CD14-positive monocyte (primary cell): ENCODE measurements around the gene AP4B1. TPM values are rescaled to one million over a fixed set of nuclear protein-coding genes. Genes with fewer than 3 reads are reported as not detected.
A peak's percentile ranks its signal among the peaks of the same experiment; 100 is the strongest.

Source experiments
- DNase-seq, 3 donors: peaks; one replicate each; pipeline ENCODE4 v3.0.0-alpha.2; 2011 to 2022
- H2AFZ ChIP-seq: 2 replicates; pipeline ENCODE4 v1.6.0; 2012; ENCODE audit warnings: mild to moderate bottlenecking, low read depth, low read length, inconsistent platforms; ENCODE audit not compliant: insufficient read depth, poor library complexity, severe bottlenecking
- H3K27ac ChIP-seq, 2 donors: 1 replicate in 1 of 2; 2 replicates in 1 of 2; pipeline ENCODE4 v1.5.1; 2012 to 2013; ENCODE audit warnings: low read length in 2 of 2, control low read depth in 1 of 2, inconsistent platforms in 1 of 2, low read depth in 1 of 2, mild to moderate bottlenecking in 1 of 2
- H3K27me3 ChIP-seq, 2 donors: one replicate each; pipeline versions ENCODE4 v1.6.0 to v1.6.1; 2011 to 2013; ENCODE audit warnings: low read length in 2 of 2; ENCODE audit not compliant: control insufficient read depth in 2 of 2, insufficient read depth in 2 of 2
- H3K36me3 ChIP-seq, 2 donors: replicated peaks in 1 of 2; 1 replicate in 1 of 2; 2 replicates in 1 of 2; pipeline versions ENCODE4 v1.5.1 to v1.6.1; 2012 to 2013; ENCODE audit warnings: low read length in 2 of 2, control low read depth in 1 of 2, inconsistent platforms in 1 of 2, mild to moderate bottlenecking in 1 of 2; ENCODE audit not compliant: insufficient read depth in 2 of 2, control insufficient read depth in 1 of 2
- H3K4me1 ChIP-seq, 2 donors: 1 replicate in 1 of 2; 2 replicates in 1 of 2; pipeline versions ENCODE4 v1.5.1 to v1.6.1; 2012 to 2013; ENCODE audit warnings: low read length in 2 of 2, control low read depth in 1 of 2, inconsistent platforms in 1 of 2, mild to moderate bottlenecking in 1 of 2, moderate library complexity in 1 of 2; ENCODE audit not compliant: insufficient read depth in 2 of 2, control insufficient read depth in 1 of 2
- H3K4me2 ChIP-seq: replicated peaks from 2 replicates; pipeline ENCODE3; 2012; ENCODE audit warnings: low read length, moderate library complexity, mild to moderate bottlenecking; ENCODE audit not compliant: poor library complexity, severe bottlenecking; ENCODE audit errors: extremely low read depth
- H3K4me3 ChIP-seq, 3 experiments: fragments of 200-600 bp in 1 of 3; sonication (generic) in 1 of 3; replicated peaks in 1 of 3; 1 replicate in 2 of 3; 2 replicates in 1 of 3; pipeline ENCODE4 v1.5.1; 2011 to 2013; ENCODE audit warnings: low read length in 3 of 3, mild to moderate bottlenecking in 3 of 3, control low read depth in 2 of 3, low read depth in 2 of 3, inconsistent platforms in 1 of 3, moderate library complexity in 1 of 3
- H3K79me2 ChIP-seq: 2 replicates; pipeline ENCODE4 v1.6.0; 2012; ENCODE audit warnings: mild to moderate bottlenecking, control low read depth, inconsistent platforms, low read length, moderate library complexity; ENCODE audit not compliant: insufficient read depth
- H3K9ac ChIP-seq: 2 replicates; pipeline ENCODE4 v1.6.0; 2017; ENCODE audit warnings: low read length, mild to moderate bottlenecking; ENCODE audit not compliant: insufficient read depth, poor library complexity, severe bottlenecking
- H3K9me3 ChIP-seq, 2 donors: replicated peaks in 1 of 2; 1 replicate in 1 of 2; 2 replicates in 1 of 2; pipeline versions ENCODE4 v1.5.1 to v1.6.1; 2012 to 2013; ENCODE audit warnings: low read length in 2 of 2, control low read depth in 1 of 2; ENCODE audit not compliant: control insufficient read depth in 1 of 2, insufficient read depth in 1 of 2
- H4K20me1 ChIP-seq: 2 replicates; pipeline ENCODE4 v1.6.0; 2012; ENCODE audit warnings: mild to moderate bottlenecking, low read length, control low read depth, moderate library complexity; ENCODE audit not compliant: insufficient read depth
- H3K27ac Mint-ChIP-seq, 7 donors: one replicate each; pipeline ENCODE4 v1.8.0; 2020; ENCODE audit warnings: mild to moderate bottlenecking in 7 of 7, mixed read lengths in 7 of 7, moderate library complexity in 6 of 7, inconsistent platforms in 2 of 7
- H3K27me3 Mint-ChIP-seq, 3 donors: one replicate each; pipeline ENCODE4 v1.8.0; 2021 to 2022; ENCODE audit warnings: low read depth in 3 of 3, mild to moderate bottlenecking in 3 of 3, mixed read lengths in 3 of 3, moderate library complexity in 3 of 3, inconsistent platforms in 1 of 3
- H3K36me3 Mint-ChIP-seq, 2 donors: one replicate each; pipeline ENCODE4 v1.8.0; 2020; ENCODE audit warnings: mixed read lengths in 2 of 2, inconsistent platforms in 1 of 2, mild to moderate bottlenecking in 1 of 2
- H3K4me1 Mint-ChIP-seq: one replicate; pipeline ENCODE4 v1.8.0; 2020; ENCODE audit warnings: mild to moderate bottlenecking, mixed read lengths
- H3K4me3 Mint-ChIP-seq, 2 donors: one replicate each; pipeline ENCODE4 v1.8.0; 2020; ENCODE audit warnings: mild to moderate bottlenecking in 2 of 2, mixed read lengths in 2 of 2, moderate library complexity in 1 of 2
- H3K9me3 Mint-ChIP-seq, 7 donors: one replicate each; pipeline ENCODE4 v1.8.0; 2020 to 2022; ENCODE audit warnings: mixed read lengths in 7 of 7, mild to moderate bottlenecking in 6 of 7, moderate library complexity in 6 of 7, inconsistent platforms in 2 of 7
- intact Hi-C, 2 donors: fragments of 100-400 bp; cut with micrococcal nuclease; formaldehyde crosslinking; loops; one replicate each; pipeline versions ENCODE4 v1.15.0 to v1.15.1; 2023
- polyA plus RNA-seq, 3 donors: library from polyadenylated mRNA; depleted of rRNA in 1 of 3; unstranded in 2 of 3; stranded (reverse) in 1 of 3; fragments of 300-500 nt in 2 of 3; fragments of >200 nt in 1 of 3; fragmentation: Illumina TruSeq in 2 of 3; gene quantifications; 1 replicate in 2 of 3; 2 replicates in 1 of 3; pipeline ENCODE4 v1.2.3, GENCODE V29; 2012 to 2021
- TF ChIP-seq, protein P1 (sequence below): fragments of 200-600 bp; IDR thresholded peaks from one replicate; pipeline ENCODE4 v1.8.0; 2022; ENCODE audit warnings: antibody characterized with exemption, mild to moderate bottlenecking

The AP4B1 gene
- polyA plus RNA-seq, 3 donors = 3.5 to 46.3 (median 6.1) TPM

- peak overlapping the region in 6 of 7 donors; percentile 73 to 90 (median 76) for H3K27ac Mint-ChIP-seq
- H3K36me3 ChIP-seq = peaks cover 12 to 18% of the 10 kb centered on the region in 2 donors
- H3K4me1 Mint-ChIP-seq = peaks cover 79% of the 10 kb centered on the region
- no peak overlapping the region for H3K9ac ChIP-seq
- intact Hi-C loops = loop anchor here in 1 of 2 donors (5.0 kb wide), 1 partner anchor 36 kb away; the partner anchor contains the start of gene DCLRE1B
- peak overlapping the region in 1 of 3 experiments; percentile 42 for H3K4me3 ChIP-seq
- no peak overlapping the region for H3K4me3 Mint-ChIP-seq
- H3K4me1 ChIP-seq = peaks cover 70 to 90% of the 10 kb centered on the region in 2 donors
- H3K9me3 ChIP-seq = no peaks in the 10 kb centered on the region
- H3K27ac ChIP-seq = peak overlapping the region; percentile 42 to 69
- H3K36me3 Mint-ChIP-seq = peaks cover 32 to 46% of the 10 kb centered on the region in 2 donors
- H2AFZ ChIP-seq = no peak overlapping the region
- TF ChIP-seq, protein P1, sequence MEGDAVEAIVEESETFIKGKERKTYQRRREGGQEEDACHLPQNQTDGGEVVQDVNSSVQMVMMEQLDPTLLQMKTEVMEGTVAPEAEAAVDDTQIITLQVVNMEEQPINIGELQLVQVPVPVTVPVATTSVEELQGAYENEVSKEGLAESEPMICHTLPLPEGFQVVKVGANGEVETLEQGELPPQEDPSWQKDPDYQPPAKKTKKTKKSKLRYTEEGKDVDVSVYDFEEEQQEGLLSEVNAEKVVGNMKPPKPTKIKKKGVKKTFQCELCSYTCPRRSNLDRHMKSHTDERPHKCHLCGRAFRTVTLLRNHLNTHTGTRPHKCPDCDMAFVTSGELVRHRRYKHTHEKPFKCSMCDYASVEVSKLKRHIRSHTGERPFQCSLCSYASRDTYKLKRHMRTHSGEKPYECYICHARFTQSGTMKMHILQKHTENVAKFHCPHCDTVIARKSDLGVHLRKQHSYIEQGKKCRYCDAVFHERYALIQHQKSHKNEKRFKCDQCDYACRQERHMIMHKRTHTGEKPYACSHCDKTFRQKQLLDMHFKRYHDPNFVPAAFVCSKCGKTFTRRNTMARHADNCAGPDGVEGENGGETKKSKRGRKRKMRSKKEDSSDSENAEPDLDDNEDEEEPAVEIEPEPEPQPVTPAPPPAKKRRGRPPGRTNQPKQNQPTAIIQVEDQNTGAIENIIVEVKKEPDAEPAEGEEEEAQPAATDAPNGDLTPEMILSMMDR = no peak
- no peaks in the 10 kb centered on the region for H3K27me3 Mint-ChIP-seq
- H3K27me3 ChIP-seq = no peaks in the 10 kb centered on the region
- peak overlapping the region; percentile 46 for H3K4me2 ChIP-seq
- peaks cover 83% of the 10 kb centered on the region for H4K20me1 ChIP-seq
- H3K79me2 ChIP-seq = peaks cover 100% of the 10 kb centered on the region
- peak; percentile 73 to 95 (median 89) for DNase-seq
- H3K9me3 Mint-ChIP-seq = no peaks in the 10 kb centered on the region
Measured at GRCh38 chr1:113943028-113943811, 38.6 kb upstream of the AP4B1 start.

DNA sequence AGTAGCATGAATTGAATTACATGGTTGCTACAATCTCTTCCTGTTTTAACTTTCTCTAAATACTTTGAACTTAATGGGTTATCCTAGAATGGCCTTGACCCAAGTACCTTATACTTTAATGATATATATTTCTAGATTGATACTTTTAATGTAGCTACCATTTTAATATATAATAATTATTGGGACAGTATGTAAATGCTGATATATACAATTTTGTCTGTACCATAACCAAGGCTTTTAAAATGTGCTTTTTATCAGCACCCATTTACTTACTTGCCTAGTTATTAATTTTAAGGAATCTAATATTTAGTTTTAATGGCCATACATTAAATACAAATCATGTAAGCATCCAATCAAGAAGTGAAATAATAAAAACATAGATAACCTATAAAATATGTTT is 37.9 kb upstream of the AP4B1 start:
- peaks cover 70 to 90% of the 10 kb centered on the region in 2 donors for H3K4me1 ChIP-seq
- DNase-seq = no peak
- no peak overlapping the region for H2AFZ ChIP-seq
- peak overlapping the region in 1 of 3 experiments; percentile 42 for H3K4me3 ChIP-seq
- H3K4me3 Mint-ChIP-seq = no peak overlapping the region
- H4K20me1 ChIP-seq = peaks cover 83% of the 10 kb centered on the region
- no peak overlapping the region for H3K9ac ChIP-seq
- H3K36me3 ChIP-seq = peaks cover 12 to 18% of the 10 kb centered on the region in 2 donors
- TF ChIP-seq, protein P1 = no peak
- peak overlapping the region; percentile 46 for H3K4me2 ChIP-seq
- peak overlapping the region; percentile 54 to 91 (median 77) for H3K27ac Mint-ChIP-seq
- H3K27ac ChIP-seq = peak overlapping the region in 1 of 2 donors; percentile 69
- peaks cover 100% of the 10 kb centered on the region for H3K79me2 ChIP-seq
- H3K27me3 ChIP-seq = no peaks in the 10 kb centered on the region
- intact Hi-C loops = loop anchor here in 1 of 2 donors (5.0 kb wide), 1 partner anchor 35 kb away; the partner anchor contains the start of gene DCLRE1B
- H3K4me1 Mint-ChIP-seq = peaks cover 80% of the 10 kb centered on the region
- peaks cover 33 to 53% of the 10 kb centered on the region in 2 donors for H3K36me3 Mint-ChIP-seq
- H3K9me3 Mint-ChIP-seq = no peaks in the 10 kb centered on the region
- no peaks in the 10 kb centered on the region for H3K9me3 ChIP-seq
- no peaks in the 10 kb centered on the region for H3K27me3 Mint-ChIP-seq
